ENCODE results near the gene ITGA8.

DNA sequence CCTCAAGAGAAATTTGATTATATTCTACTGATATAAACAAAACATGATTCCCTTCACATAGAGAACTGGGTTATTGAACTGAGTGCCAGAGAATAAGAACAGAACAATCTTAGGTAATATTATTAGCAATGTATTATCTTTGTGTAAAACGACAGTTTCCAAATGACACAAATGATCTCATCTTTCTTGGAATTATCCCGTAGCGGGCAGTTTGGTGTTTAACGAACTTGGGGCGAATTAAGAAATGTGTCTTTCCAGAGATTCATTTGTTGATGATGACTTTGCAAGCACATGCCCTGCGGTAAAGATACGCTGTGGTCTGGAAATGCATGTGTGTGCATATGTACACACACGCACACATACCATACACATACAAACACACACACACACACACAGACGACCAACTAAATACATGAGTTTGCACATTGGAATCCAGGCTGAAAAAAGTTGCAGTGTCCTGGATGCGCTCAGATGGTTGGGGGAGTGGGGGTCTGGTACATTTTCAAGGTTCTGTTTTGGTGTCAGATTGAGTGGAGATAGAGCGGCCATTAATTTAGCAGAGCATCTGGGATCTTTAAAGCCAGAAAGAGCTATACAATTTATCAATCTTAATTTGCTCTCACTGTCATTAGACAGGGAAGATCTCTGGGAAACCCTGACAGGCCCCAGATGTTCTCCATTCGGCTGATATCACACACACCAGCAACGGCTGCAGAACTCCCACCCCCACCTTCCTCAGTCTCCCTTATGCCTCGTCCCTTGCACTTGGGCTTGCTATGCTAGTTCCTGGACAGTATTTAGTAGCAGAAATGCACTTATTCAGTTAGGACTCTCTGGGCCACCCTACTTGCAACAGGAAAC lies 236.3 kb downstream of the ITGA8 start:
- TF ChIP-seq TCF7L2 (IDR thresholded peaks at IDR 0.05; ENCODE audit: borderline replicate concordance, extremely low read depth, insufficient read depth, insufficient read length): no peak
- no peak for TF ChIP-seq EZH2phosphoT487 (IDR thresholded peaks at IDR 0.05; ENCODE audit: borderline replicate concordance)
- TF ChIP-seq, protein P1, sequence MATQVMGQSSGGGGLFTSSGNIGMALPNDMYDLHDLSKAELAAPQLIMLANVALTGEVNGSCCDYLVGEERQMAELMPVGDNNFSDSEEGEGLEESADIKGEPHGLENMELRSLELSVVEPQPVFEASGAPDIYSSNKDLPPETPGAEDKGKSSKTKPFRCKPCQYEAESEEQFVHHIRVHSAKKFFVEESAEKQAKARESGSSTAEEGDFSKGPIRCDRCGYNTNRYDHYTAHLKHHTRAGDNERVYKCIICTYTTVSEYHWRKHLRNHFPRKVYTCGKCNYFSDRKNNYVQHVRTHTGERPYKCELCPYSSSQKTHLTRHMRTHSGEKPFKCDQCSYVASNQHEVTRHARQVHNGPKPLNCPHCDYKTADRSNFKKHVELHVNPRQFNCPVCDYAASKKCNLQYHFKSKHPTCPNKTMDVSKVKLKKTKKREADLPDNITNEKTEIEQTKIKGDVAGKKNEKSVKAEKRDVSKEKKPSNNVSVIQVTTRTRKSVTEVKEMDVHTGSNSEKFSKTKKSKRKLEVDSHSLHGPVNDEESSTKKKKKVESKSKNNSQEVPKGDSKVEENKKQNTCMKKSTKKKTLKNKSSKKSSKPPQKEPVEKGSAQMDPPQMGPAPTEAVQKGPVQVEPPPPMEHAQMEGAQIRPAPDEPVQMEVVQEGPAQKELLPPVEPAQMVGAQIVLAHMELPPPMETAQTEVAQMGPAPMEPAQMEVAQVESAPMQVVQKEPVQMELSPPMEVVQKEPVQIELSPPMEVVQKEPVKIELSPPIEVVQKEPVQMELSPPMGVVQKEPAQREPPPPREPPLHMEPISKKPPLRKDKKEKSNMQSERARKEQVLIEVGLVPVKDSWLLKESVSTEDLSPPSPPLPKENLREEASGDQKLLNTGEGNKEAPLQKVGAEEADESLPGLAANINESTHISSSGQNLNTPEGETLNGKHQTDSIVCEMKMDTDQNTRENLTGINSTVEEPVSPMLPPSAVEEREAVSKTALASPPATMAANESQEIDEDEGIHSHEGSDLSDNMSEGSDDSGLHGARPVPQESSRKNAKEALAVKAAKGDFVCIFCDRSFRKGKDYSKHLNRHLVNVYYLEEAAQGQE (IDR thresholded peaks at IDR 0.05; ENCODE audit: low read depth): no peak
- no peak for TF ChIP-seq SP1 (IDR thresholded peaks at IDR 0.05; ENCODE audit: low read depth)
- TF ChIP-seq, protein P2, sequence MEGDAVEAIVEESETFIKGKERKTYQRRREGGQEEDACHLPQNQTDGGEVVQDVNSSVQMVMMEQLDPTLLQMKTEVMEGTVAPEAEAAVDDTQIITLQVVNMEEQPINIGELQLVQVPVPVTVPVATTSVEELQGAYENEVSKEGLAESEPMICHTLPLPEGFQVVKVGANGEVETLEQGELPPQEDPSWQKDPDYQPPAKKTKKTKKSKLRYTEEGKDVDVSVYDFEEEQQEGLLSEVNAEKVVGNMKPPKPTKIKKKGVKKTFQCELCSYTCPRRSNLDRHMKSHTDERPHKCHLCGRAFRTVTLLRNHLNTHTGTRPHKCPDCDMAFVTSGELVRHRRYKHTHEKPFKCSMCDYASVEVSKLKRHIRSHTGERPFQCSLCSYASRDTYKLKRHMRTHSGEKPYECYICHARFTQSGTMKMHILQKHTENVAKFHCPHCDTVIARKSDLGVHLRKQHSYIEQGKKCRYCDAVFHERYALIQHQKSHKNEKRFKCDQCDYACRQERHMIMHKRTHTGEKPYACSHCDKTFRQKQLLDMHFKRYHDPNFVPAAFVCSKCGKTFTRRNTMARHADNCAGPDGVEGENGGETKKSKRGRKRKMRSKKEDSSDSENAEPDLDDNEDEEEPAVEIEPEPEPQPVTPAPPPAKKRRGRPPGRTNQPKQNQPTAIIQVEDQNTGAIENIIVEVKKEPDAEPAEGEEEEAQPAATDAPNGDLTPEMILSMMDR (IDR thresholded peaks at IDR 0.05 in 2 of 3, conservative IDR thresholded peaks at IDR 0.05 in 1 of 3; ENCODE audit: borderline replicate concordance in 1 of 3, insufficient read depth in 1 of 3, low read depth in 2 of 3, low read length in 2 of 3): no peak
- no peak for TF ChIP-seq POLR2A (IDR thresholded peaks at IDR 0.05; ENCODE audit: borderline replicate concordance, extremely low read depth, insufficient read depth, insufficient read length)
- TF ChIP-seq RAD21 (IDR thresholded peaks at IDR 0.05; ENCODE audit: low read depth): no peak
- no peak for TF ChIP-seq CBX3 (IDR thresholded peaks at IDR 0.05; ENCODE audit: low read depth)
- TF ChIP-seq EZH2 (IDR thresholded peaks at IDR 0.05): no peak
- TF ChIP-seq, protein P3, sequence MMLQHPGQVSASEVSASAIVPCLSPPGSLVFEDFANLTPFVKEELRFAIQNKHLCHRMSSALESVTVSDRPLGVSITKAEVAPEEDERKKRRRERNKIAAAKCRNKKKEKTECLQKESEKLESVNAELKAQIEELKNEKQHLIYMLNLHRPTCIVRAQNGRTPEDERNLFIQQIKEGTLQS (IDR thresholded peaks at IDR 0.05): no peak
- TF ChIP-seq POLR2AphosphoS5 (IDR thresholded peaks at IDR 0.05; ENCODE audit: low read depth, low read length): no peak
